ENCODE data around the gene TBX19. TPM values are rescaled to one million over a fixed set of nuclear protein-coding genes. Genes with fewer than 3 reads are reported as not detected.
A peak's percentile ranks its signal among the peaks of the same experiment; 100 is the strongest.

TBX19 gene
- polyA plus RNA-seq, 4 donors = 2.2 to 4.2 (median 2.9) TPM

- DNase-seq (ENCODE audit: low read depth in 4 of 4, low spot score in 3 of 4) = no peak
These were observed 36.6 kb downstream of the TBX19 start for GRCh38 chr1:168317309-168317708.

GRCh38 chr1:168319691-168320090, 39.0 kb downstream of the TBX19 start:
- no peak for DNase-seq (ENCODE audit: low read depth in 4 of 4, low spot score in 3 of 4)

- no peak for DNase-seq (ENCODE audit: low read depth in 4 of 4, low spot score in 3 of 4)
These were observed 39.5 kb downstream of the TBX19 start for GRCh38 chr1:168320149-168320548.

GRCh38 chr1:168320800-168321450, 40.2 kb downstream of the TBX19 start:
- DNase-seq (ENCODE audit: low read depth in 4 of 4, low spot score in 3 of 4) = no peak

GRCh38 chr1:168321945-168322344, 41.3 kb downstream of the TBX19 start:
- no peak for DNase-seq (ENCODE audit: low read depth in 4 of 4, low spot score in 3 of 4)

GRCh38 chr1:168324745-168325425, 44.2 kb downstream of the TBX19 start:
- DNase-seq (ENCODE audit: low read depth in 4 of 4, low spot score in 3 of 4) = no peak

GRCh38 chr1:168328731-168329364, 48.2 kb downstream of the TBX19 start:
- no peak for DNase-seq (ENCODE audit: low read depth in 4 of 4, low spot score in 3 of 4)

- no peak for DNase-seq (ENCODE audit: low read depth in 4 of 4, low spot score in 3 of 4)
These were observed 49.6 kb downstream of the TBX19 start for GRCh38 chr1:168330285-168330684.

- DNase-seq (ENCODE audit: low read depth in 4 of 4, low spot score in 3 of 4) = no peak
These were observed 50.9 kb downstream of the TBX19 start for GRCh38 chr1:168331569-168331968.

- DNase-seq (ENCODE audit: low read depth in 4 of 4, low spot score in 3 of 4) = no peak
These were observed 53.0 kb downstream of the TBX19 start for GRCh38 chr1:168333562-168334276.

- DNase-seq (ENCODE audit: low read depth in 4 of 4, low spot score in 3 of 4) = no peak
These were observed 54.8 kb downstream of the TBX19 start for GRCh38 chr1:168335500-168335899.

GRCh38 chr1:168338589-168339503, 58.2 kb downstream of the TBX19 start:
- no peak for DNase-seq (ENCODE audit: low read depth in 4 of 4, low spot score in 3 of 4)

- DNase-seq (ENCODE audit: low read depth in 4 of 4, low spot score in 3 of 4) = no peak
These were observed 60.3 kb downstream of the TBX19 start for GRCh38 chr1:168340781-168341482.

GRCh38 chr1:168341483-168341975, 60.9 kb downstream of the TBX19 start:
- DNase-seq (ENCODE audit: low read depth in 4 of 4, low spot score in 3 of 4) = no peak

- peak; percentile 62 to 76 (median 68) for DNase-seq (ENCODE audit: low read depth in 4 of 4, low spot score in 3 of 4)
These were observed 62.0 kb downstream of the TBX19 start for GRCh38 chr1:168342572-168343280.

GRCh38 chr1:168343566-168343965, 62.9 kb downstream of the TBX19 start:
- no peak for DNase-seq (ENCODE audit: low read depth in 4 of 4, low spot score in 3 of 4)

GRCh38 chr1:168344517-168344916, 63.8 kb downstream of the TBX19 start:
- no peak for DNase-seq (ENCODE audit: low read depth in 4 of 4, low spot score in 3 of 4)

- no peak for DNase-seq (ENCODE audit: low read depth in 4 of 4, low spot score in 3 of 4)
These were observed 65.3 kb downstream of the TBX19 start for GRCh38 chr1:168345939-168346338.

- DNase-seq (ENCODE audit: low read depth in 4 of 4, low spot score in 3 of 4) = no peak
These were observed 67.0 kb downstream of the TBX19 start for GRCh38 chr1:168347630-168348029.

All from left renal pelvis (tissue), 4 donors.